Naive thymus-derived CD4-positive, alpha-beta T cell (primary cell): ENCODE results near the gene MXD1. TPM values are rescaled to one million over a fixed set of nuclear protein-coding genes. Genes with fewer than 3 reads are reported as not detected.
"Not testable (repeated sequence)": the region's sequence is repeated elsewhere in the genome, so short reads cannot be mapped to it uniquely, and the experiment has no call there.

Source experiments
- ATAC-seq: fragments of 150-1000 bp; cut with Tn5 transposase; 2 replicates; pipeline ENCODE4 v1.10.0; 2021; ENCODE audit warnings: mild to moderate bottlenecking, moderate library complexity
- CTCF ChIA-PET: fragments of 350-600 bp; sonication (Branson Sonifier 250); formaldehyde crosslinking; loops from one replicate; lab custom pipeline; 2021; ENCODE audit warnings: antibody characterized with exemption; lab: Charles Lee
- POLR2A ChIA-PET: fragments of 350-600 bp; sonication (Branson Sonifier 250); formaldehyde crosslinking; loops from one replicate; lab custom pipeline; 2021; ENCODE audit warnings: antibody characterized with exemption, inconsistent platforms; lab: Charles Lee
- DNase-seq, 9 donors: peaks; one replicate each; pipeline versions ENCODE4 v3.0.0 to v3.0.0-alpha.2; 2020 to 2022; ENCODE audit warnings: mixed read lengths in 1 of 9
- H3K27ac ChIP-seq: one replicate; pipeline ENCODE4 v1.7.0; 2013; ENCODE audit warnings: mild to moderate bottlenecking, low read depth, low read length, moderate library complexity
- H3K27me3 ChIP-seq, 2 donors: one replicate each; pipeline ENCODE4 v1.7.0; 2013; ENCODE audit warnings: low read length in 2 of 2, mild to moderate bottlenecking in 2 of 2, moderate library complexity in 2 of 2; ENCODE audit not compliant: control insufficient read depth in 2 of 2, insufficient read depth in 2 of 2
- H3K36me3 ChIP-seq, 3 experiments: 1 replicate in 2 of 3; 2 replicates in 1 of 3; pipeline ENCODE4 v1.7.0; 2013; ENCODE audit warnings: low read length in 3 of 3, mild to moderate bottlenecking in 3 of 3, moderate library complexity in 1 of 3; ENCODE audit not compliant: insufficient read depth in 3 of 3, control insufficient read depth in 2 of 3
- H3K4me1 ChIP-seq, 2 donors: one replicate each; pipeline ENCODE4 v1.7.0; 2013; ENCODE audit warnings: low read length in 2 of 2, mild to moderate bottlenecking in 2 of 2, moderate library complexity in 1 of 2; ENCODE audit not compliant: control insufficient read depth in 2 of 2, insufficient read depth in 2 of 2
- H3K4me3 ChIP-seq: 2 replicates; pipeline ENCODE4 v1.7.0; 2013; ENCODE audit warnings: mild to moderate bottlenecking, low read length
- H3K9me3 ChIP-seq, 3 experiments: 1 replicate in 2 of 3; 2 replicates in 1 of 3; pipeline ENCODE4 v1.7.0; 2013; ENCODE audit warnings: low read length in 3 of 3; ENCODE audit not compliant: control insufficient read depth in 2 of 3
- H3K27ac Mint-ChIP-seq, 9 donors: one replicate each; pipeline ENCODE4 v1.8.0; 2020 to 2022; ENCODE audit warnings: mixed read lengths in 9 of 9, mild to moderate bottlenecking in 8 of 9, moderate library complexity in 5 of 9, inconsistent platforms in 2 of 9
- H3K27me3 Mint-ChIP-seq, 5 donors: one replicate each; pipeline ENCODE4 v1.8.0; 2021 to 2022; ENCODE audit warnings: mixed read lengths in 5 of 5, mild to moderate bottlenecking in 1 of 5
- H3K36me3 Mint-ChIP-seq, 5 donors: one replicate each; pipeline ENCODE4 v1.8.0; 2020 to 2022; ENCODE audit warnings: mixed read lengths in 5 of 5, mild to moderate bottlenecking in 3 of 5, inconsistent platforms in 1 of 5
- H3K4me1 Mint-ChIP-seq, 7 donors: one replicate each; pipeline ENCODE4 v1.8.0; 2020 to 2022; ENCODE audit warnings: mixed read lengths in 7 of 7, mild to moderate bottlenecking in 3 of 7, inconsistent platforms in 1 of 7
- H3K4me3 Mint-ChIP-seq, 10 donors: one replicate each; pipeline ENCODE4 v1.8.0; 2020 to 2022; ENCODE audit warnings: mild to moderate bottlenecking in 10 of 10, mixed read lengths in 10 of 10, moderate library complexity in 6 of 10, inconsistent platforms in 2 of 10
- H3K9me3 Mint-ChIP-seq, 11 donors: one replicate each; pipeline ENCODE4 v1.8.0; 2020 to 2022; ENCODE audit warnings: mixed read lengths in 11 of 11, mild to moderate bottlenecking in 4 of 11, inconsistent platforms in 1 of 11, moderate library complexity in 1 of 11
- intact Hi-C, 2 donors: fragments of 100-400 bp; cut with micrococcal nuclease; formaldehyde crosslinking; loops; one replicate each; pipeline ENCODE4 v1.15.1; 2023
- polyA plus RNA-seq, 2 donors: library from polyadenylated mRNA; unstranded; fragments of 300-500 nt; fragmentation: Illumina TruSeq; gene quantifications; one replicate each; pipeline ENCODE4 v1.2.3, GENCODE V29; 2021
- total RNA-seq, 6 experiments: library from RNA in 5 of 6; stranded (reverse) in 5 of 6; gene quantifications; 1 replicate in 5 of 6; 2 replicates in 1 of 6; pipeline ENCODE4 v1.2.3 and lab custom pipeline; 2021 to 2026

MXD1 gene
- total and polyA plus RNA-seq, 7 experiments from 2014 or later, result 7.0 to 112 (median 16.1) TPM

DNA sequence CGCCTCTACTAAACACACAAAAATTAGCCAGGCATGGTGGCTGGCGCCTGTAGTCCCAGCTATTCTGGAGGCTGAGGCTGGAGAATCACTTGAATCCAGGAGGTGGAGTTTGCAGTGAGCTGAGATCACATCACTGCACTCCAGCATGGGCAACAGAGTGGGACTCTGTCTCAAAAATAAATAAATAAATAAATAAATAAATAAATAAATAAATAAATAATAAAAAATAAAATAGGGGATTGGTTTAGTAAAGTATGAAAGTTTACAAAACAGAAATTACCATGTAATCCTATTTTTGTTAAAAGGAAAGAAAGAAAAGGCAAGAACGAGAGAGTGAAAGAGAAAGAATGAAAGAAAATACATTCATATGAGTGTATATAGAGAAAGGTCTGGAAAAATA, 35.8 kb downstream of the MXD1 start:
- H3K27ac Mint-ChIP-seq, H3K36me3 ChIP-seq, ATAC-seq, H3K4me3 ChIP-seq, CTCF ChIA-PET, intact Hi-C loops, H3K4me3 Mint-ChIP-seq, H3K9me3 Mint-ChIP-seq, H3K27ac ChIP-seq, DNase-seq, H3K27me3 Mint-ChIP-seq, H3K9me3 ChIP-seq, H3K27me3 ChIP-seq, POLR2A ChIA-PET, H3K36me3 Mint-ChIP-seq: not testable (repeated sequence)
- peaks cover 16 to 17% of the 10 kb centered on the region in 2 donors for H3K4me1 ChIP-seq
- H3K4me1 Mint-ChIP-seq, result peaks cover 16 to 33% (median 20%) of the 10 kb centered on the region in 7 donors

DNA sequence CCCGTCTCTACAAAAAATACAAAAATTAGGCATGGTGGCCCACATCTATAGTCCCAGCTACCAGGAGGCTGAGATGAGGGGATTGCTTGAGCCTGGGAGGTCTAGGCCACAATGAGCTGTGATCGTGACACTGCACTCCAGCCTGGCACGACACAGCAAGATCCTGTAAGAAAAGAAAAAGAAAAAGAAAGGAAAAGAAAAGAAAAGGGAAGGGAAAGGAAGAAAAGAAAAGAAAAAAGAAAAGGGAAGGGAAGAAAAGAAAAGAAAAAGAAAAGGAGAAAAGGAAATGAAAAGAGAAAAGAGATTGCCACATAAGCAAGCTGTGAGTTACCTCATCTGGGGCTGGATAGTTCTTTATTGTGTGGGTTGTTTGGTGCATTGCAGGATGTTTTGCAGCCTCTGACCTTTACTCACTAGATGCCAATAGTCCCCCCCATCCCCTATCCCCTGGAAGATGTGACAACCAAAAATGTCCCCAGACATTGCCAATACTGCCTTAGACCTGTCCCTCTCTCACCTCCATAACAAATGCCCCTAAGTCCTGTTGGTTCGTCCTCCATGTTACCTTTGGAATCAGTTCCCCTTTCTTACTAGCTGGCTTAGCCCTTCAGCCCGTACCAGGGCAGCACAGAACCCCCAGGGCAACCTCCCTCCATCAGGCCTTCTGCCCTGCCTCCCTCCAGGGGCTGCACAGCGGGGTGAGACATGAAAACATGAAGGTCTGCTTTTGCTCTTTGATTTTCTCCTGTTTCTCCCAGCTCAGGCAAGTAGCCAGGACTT, 37.6 kb downstream of the MXD1 start:
- H3K36me3 Mint-ChIP-seq, result peaks cover 0 to 3% (median 0%) of the 10 kb centered on the region in 5 donors
- peak overlapping the region in 1 of 9 donors; percentile 3 for H3K27ac Mint-ChIP-seq
- no peaks in the 10 kb centered on the region for H3K36me3 ChIP-seq
- no peak overlapping the region for H3K4me3 Mint-ChIP-seq
- no peak overlapping the region for H3K27ac ChIP-seq
- ATAC-seq (no peak), DNase-seq (no peak)
- H3K4me1 ChIP-seq, result peaks cover 0 to under 1% of the 10 kb centered on the region in 2 donors
- peaks cover 0 to 18% (median 2%) of the 10 kb centered on the region in 7 donors for H3K4me1 Mint-ChIP-seq
- peaks cover 0 to 26% (median 0%) of the 10 kb centered on the region in 5 donors for H3K27me3 Mint-ChIP-seq
- H3K27me3 ChIP-seq, result no peaks in the 10 kb centered on the region
- no peak overlapping the region for H3K4me3 ChIP-seq
- peaks cover 0 to 4% (median 0%) of the 10 kb centered on the region in 11 donors for H3K9me3 Mint-ChIP-seq
- intact Hi-C loops, result no loop called here
- H3K9me3 ChIP-seq, result no peaks in the 10 kb centered on the region
- ChIA-PET POLR2A (interaction anchor here (0.6 to 0.9 kb wide), 2 partner anchors 23 to 341 kb away, joined by 3 to 4 read pairs; partner anchors contain the start of gene SNRPG), CTCF (interaction anchor here (0.7 to 1.0 kb wide), 2 partner anchors 36 to 562 kb away, joined by 3 read pairs; no protein-coding TSS in a partner anchor)

GRCh38 chr2:69954084-69954483, 39.2 kb downstream of the MXD1 start:
- ChIA-PET POLR2A (no interaction called here), CTCF (no interaction called here)
- no peaks in the 10 kb centered on the region for H3K27me3 ChIP-seq
- DNase-seq, result no peak
- H3K27ac ChIP-seq, result no peak overlapping the region
- ATAC-seq, result no peak
- H3K9me3 Mint-ChIP-seq, result peaks cover 0 to 4% (median 0%) of the 10 kb centered on the region in 11 donors
- H3K4me1 ChIP-seq, result no peaks in the 10 kb centered on the region
- no peaks in the 10 kb centered on the region for H3K36me3 ChIP-seq
- peaks cover 0 to 3% (median 0%) of the 10 kb centered on the region in 5 donors for H3K36me3 Mint-ChIP-seq
- no peak overlapping the region for H3K27ac Mint-ChIP-seq
- no peak overlapping the region for H3K4me3 Mint-ChIP-seq
- H3K4me3 ChIP-seq, result no peak overlapping the region
- no peaks in the 10 kb centered on the region for H3K9me3 ChIP-seq
- intact Hi-C loops, result no loop called here
- peaks cover 0 to 20% (median 0%) of the 10 kb centered on the region in 7 donors for H3K4me1 Mint-ChIP-seq
- H3K27me3 Mint-ChIP-seq, result peaks cover 0 to 33% (median 0%) of the 10 kb centered on the region in 5 donors

GRCh38 chr2:69955029-69955428, 40.1 kb downstream of the MXD1 start:
- intact Hi-C loops, result no loop called here
- ChIA-PET POLR2A (interaction anchor here (0.8 kb wide), 1 partner anchor 127 kb away, joined by 3 read pairs; no protein-coding TSS in a partner anchor), CTCF (no interaction called here)
- H3K4me1 Mint-ChIP-seq, result peaks cover 0 to 19% (median 0%) of the 10 kb centered on the region in 7 donors
- H3K9me3 ChIP-seq, result no peaks in the 10 kb centered on the region
- peaks cover 0 to 3% (median 0%) of the 10 kb centered on the region in 5 donors for H3K36me3 Mint-ChIP-seq
- no peaks in the 10 kb centered on the region for H3K4me1 ChIP-seq
- no peak overlapping the region for H3K27ac Mint-ChIP-seq
- no peak overlapping the region for H3K4me3 Mint-ChIP-seq
- no peaks in the 10 kb centered on the region for H3K27me3 ChIP-seq
- no peak overlapping the region for H3K27ac ChIP-seq
- H3K4me3 ChIP-seq, result no peak overlapping the region
- peaks cover 0 to 4% (median 0%) of the 10 kb centered on the region in 11 donors for H3K9me3 Mint-ChIP-seq
- DNase-seq, result no peak
- no peak for ATAC-seq
- H3K27me3 Mint-ChIP-seq, result peaks cover 0 to 40% (median 0%) of the 10 kb centered on the region in 5 donors
- H3K36me3 ChIP-seq, result no peaks in the 10 kb centered on the region

DNA sequence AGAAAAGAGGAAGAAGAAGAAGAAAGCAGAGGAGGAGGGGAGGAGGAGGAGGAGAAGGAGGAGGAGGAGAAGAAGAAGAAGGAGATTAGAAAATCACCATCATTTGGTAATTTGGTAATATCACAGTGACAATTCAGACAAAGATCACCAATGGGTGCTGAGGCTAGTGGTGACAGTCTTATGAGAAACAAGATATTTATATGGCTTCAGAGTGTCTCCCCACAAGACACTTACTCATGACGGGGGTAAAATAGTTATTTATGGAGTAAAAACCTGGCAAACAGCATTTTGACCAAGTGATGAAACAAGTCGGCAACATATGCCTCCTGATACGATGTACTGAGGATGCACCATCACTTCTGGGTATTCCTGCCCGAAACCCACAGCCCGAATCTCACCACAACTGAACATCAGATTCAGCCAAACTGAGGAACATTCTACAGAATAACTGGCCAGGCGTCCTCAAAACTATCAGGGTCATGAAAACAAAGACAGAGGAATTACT, 41.6 kb downstream of the MXD1 start:
- peaks cover 0 to 4% (median 0%) of the 10 kb centered on the region in 11 donors for H3K9me3 Mint-ChIP-seq
- no peaks in the 10 kb centered on the region for H3K36me3 ChIP-seq
- peaks cover 0 to 3% (median 0%) of the 10 kb centered on the region in 5 donors for H3K36me3 Mint-ChIP-seq
- no peak overlapping the region for H3K27ac Mint-ChIP-seq
- H3K27me3 ChIP-seq, result no peaks in the 10 kb centered on the region
- DNase-seq (no peak), ATAC-seq (no peak)
- H3K9me3 ChIP-seq, result no peaks in the 10 kb centered on the region
- ChIA-PET POLR2A (no interaction called here), CTCF (no interaction called here)
- H3K27me3 Mint-ChIP-seq, result peaks cover 0 to 38% (median 0%) of the 10 kb centered on the region in 5 donors
- peaks cover 0 to 19% (median 0%) of the 10 kb centered on the region in 7 donors for H3K4me1 Mint-ChIP-seq
- no peak overlapping the region for H3K4me3 ChIP-seq
- H3K27ac ChIP-seq, result no peak overlapping the region
- H3K4me3 Mint-ChIP-seq, result no peak overlapping the region
- no peaks in the 10 kb centered on the region for H3K4me1 ChIP-seq
- intact Hi-C loops, result no loop called here

DNA sequence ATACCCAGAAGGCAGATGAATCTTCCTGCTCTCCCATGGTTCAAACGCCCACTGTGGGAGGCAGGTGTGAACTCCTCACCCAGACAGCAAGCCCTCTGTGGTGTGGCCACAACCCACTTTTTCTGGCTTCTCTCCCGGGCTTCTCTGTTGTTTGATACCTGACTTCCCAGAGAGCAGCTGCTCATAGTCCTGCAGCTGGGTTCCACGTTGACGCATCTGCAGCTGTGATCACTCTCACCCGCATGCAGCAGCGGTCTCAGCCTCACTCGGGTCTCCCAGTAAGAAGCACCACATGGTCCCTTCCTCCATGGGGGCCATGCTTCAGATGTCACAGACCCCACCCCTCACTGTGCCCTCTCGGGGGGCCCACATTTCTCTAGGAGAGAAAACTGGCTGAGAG, 43.1 kb downstream of the MXD1 start:
- H3K9me3 Mint-ChIP-seq, result peaks cover 0 to 4% (median 0%) of the 10 kb centered on the region in 11 donors
- Histone ChIP-seq H3K4me1 (no peaks in the 10 kb centered on the region), H3K4me3 (no peak overlapping the region), H3K27ac (no peak overlapping the region), H3K27me3 (no peaks in the 10 kb centered on the region), H3K9me3 (no peaks in the 10 kb centered on the region), H3K36me3 (no peaks in the 10 kb centered on the region)
- intact Hi-C loops, result no loop called here
- peaks cover 0 to 11% (median 0%) of the 10 kb centered on the region in 7 donors for H3K4me1 Mint-ChIP-seq
- peaks cover 0 to 3% (median 0%) of the 10 kb centered on the region in 5 donors for H3K36me3 Mint-ChIP-seq
- ATAC-seq (no peak), DNase-seq (no peak)
- H3K27ac Mint-ChIP-seq, result no peak overlapping the region
- CTCF ChIA-PET, result no interaction called here
- H3K27me3 Mint-ChIP-seq, result peaks cover 0 to 38% (median 0%) of the 10 kb centered on the region in 5 donors
- no peak overlapping the region for H3K4me3 Mint-ChIP-seq
- POLR2A ChIA-PET, result no interaction called here
